ENCODE measurements around the gene DYNC2I2.
A peak's percentile ranks its signal among the peaks of the same experiment; 100 is the strongest.

Gene DYNC2I2

GRCh38 chr9:128629136-128629535 lies 27.5 kb downstream of the DYNC2I2 start:
- H3K27me3 ChIP-seq (ENCODE audit: control insufficient read depth, insufficient read depth, low read length, poor library complexity, severe bottlenecking): no peaks in the 10 kb centered on the region
- H3K4me3 ChIP-seq (ENCODE audit: insufficient read depth, low read depth, low read length): no peak overlapping the region
- peaks cover 11% of the 10 kb centered on the region for H3K4me1 ChIP-seq (ENCODE audit: control insufficient read depth, insufficient read depth, low read length)
- H3K36me3 ChIP-seq (ENCODE audit: control insufficient read depth, insufficient read depth, low read length): peaks cover 87% of the 10 kb centered on the region
- no peaks in the 10 kb centered on the region for H3K9me3 ChIP-seq (ENCODE audit: control insufficient read depth, low read length)
- H3K27ac ChIP-seq (ENCODE audit: insufficient read depth, low read depth, low read length, poor library complexity, severe bottlenecking): peak overlapping the region; percentile 6
- WGBS, 2 experiments: 94 to 96% methylated on average over 8 to 10 of the region's 10 CpGs

GRCh38 chr9:128628471-128629048 lies 28.1 kb downstream of the DYNC2I2 start:
- WGBS, 2 experiments: 81 to 82% methylated on average over 17 of the region's 17 CpGs
- H3K4me3 ChIP-seq (ENCODE audit: insufficient read depth, low read depth, low read length): no peak overlapping the region
- peaks cover 11% of the 10 kb centered on the region for H3K4me1 ChIP-seq (ENCODE audit: control insufficient read depth, insufficient read depth, low read length)
- peaks cover 85% of the 10 kb centered on the region for H3K36me3 ChIP-seq (ENCODE audit: control insufficient read depth, insufficient read depth, low read length)
- H3K27me3 ChIP-seq (ENCODE audit: control insufficient read depth, insufficient read depth, low read length, poor library complexity, severe bottlenecking): no peaks in the 10 kb centered on the region
- H3K27ac ChIP-seq (ENCODE audit: insufficient read depth, low read depth, low read length, poor library complexity, severe bottlenecking): peak overlapping the region; percentile 50
- H3K9me3 ChIP-seq (ENCODE audit: control insufficient read depth, low read length): no peaks in the 10 kb centered on the region

GRCh38 chr9:128627906-128628305 lies 28.7 kb downstream of the DYNC2I2 start:
- WGBS, 2 experiments: 94 to 96% methylated on average over 13 of the region's 13 CpGs
- peaks cover 11% of the 10 kb centered on the region for H3K4me1 ChIP-seq (ENCODE audit: control insufficient read depth, insufficient read depth, low read length)
- H3K27me3 ChIP-seq (ENCODE audit: control insufficient read depth, insufficient read depth, low read length, poor library complexity, severe bottlenecking): no peaks in the 10 kb centered on the region
- H3K4me3 ChIP-seq (ENCODE audit: insufficient read depth, low read depth, low read length): no peak overlapping the region
- peak overlapping the region; percentile 36 for H3K27ac ChIP-seq (ENCODE audit: insufficient read depth, low read depth, low read length, poor library complexity, severe bottlenecking)
- peaks cover 79% of the 10 kb centered on the region for H3K36me3 ChIP-seq (ENCODE audit: control insufficient read depth, insufficient read depth, low read length)
- no peaks in the 10 kb centered on the region for H3K9me3 ChIP-seq (ENCODE audit: control insufficient read depth, low read length)

- H3K9me3 ChIP-seq (ENCODE audit: control insufficient read depth, low read length): no peaks in the 10 kb centered on the region
- H3K4me1 ChIP-seq (ENCODE audit: control insufficient read depth, insufficient read depth, low read length): peaks cover 11% of the 10 kb centered on the region
- H3K4me3 ChIP-seq (ENCODE audit: insufficient read depth, low read depth, low read length): no peak overlapping the region
- H3K27ac ChIP-seq (ENCODE audit: insufficient read depth, low read depth, low read length, poor library complexity, severe bottlenecking): no peak overlapping the region
- H3K27me3 ChIP-seq (ENCODE audit: control insufficient read depth, insufficient read depth, low read length, poor library complexity, severe bottlenecking): no peaks in the 10 kb centered on the region
- WGBS, 2 experiments: 95 to 96% methylated on average over 15 of the region's 15 CpGs
- peaks cover 74% of the 10 kb centered on the region for H3K36me3 ChIP-seq (ENCODE audit: control insufficient read depth, insufficient read depth, low read length)
Measured at GRCh38 chr9:128627127-128627715, 29.4 kb downstream of the DYNC2I2 start.

- Histone ChIP-seq H3K27ac (ENCODE audit: insufficient read depth, low read depth, low read length, poor library complexity, severe bottlenecking) (no peak overlapping the region), H3K4me3 (ENCODE audit: insufficient read depth, low read depth, low read length) (no peak overlapping the region), H3K4me1 (ENCODE audit: control insufficient read depth, insufficient read depth, low read length) (peaks cover 11% of the 10 kb centered on the region), H3K9me3 (ENCODE audit: control insufficient read depth, low read length) (no peaks in the 10 kb centered on the region), H3K27me3 (ENCODE audit: control insufficient read depth, insufficient read depth, low read length, poor library complexity, severe bottlenecking) (no peaks in the 10 kb centered on the region), H3K36me3 (ENCODE audit: control insufficient read depth, insufficient read depth, low read length) (peaks cover 73% of the 10 kb centered on the region)
- WGBS, 2 experiments: 89% methylated on average over 16 of the region's 16 CpGs
Measured at GRCh38 chr9:128626181-128626580, 30.5 kb downstream of the DYNC2I2 start.

- Histone ChIP-seq H3K36me3 (ENCODE audit: control insufficient read depth, insufficient read depth, low read length) (peaks cover 73% of the 10 kb centered on the region), H3K27me3 (ENCODE audit: control insufficient read depth, insufficient read depth, low read length, poor library complexity, severe bottlenecking) (no peaks in the 10 kb centered on the region), H3K4me1 (ENCODE audit: control insufficient read depth, insufficient read depth, low read length) (peaks cover 11% of the 10 kb centered on the region), H3K27ac (ENCODE audit: insufficient read depth, low read depth, low read length, poor library complexity, severe bottlenecking) (no peak overlapping the region), H3K4me3 (ENCODE audit: insufficient read depth, low read depth, low read length) (no peak overlapping the region), H3K9me3 (ENCODE audit: control insufficient read depth, low read length) (no peaks in the 10 kb centered on the region)
- WGBS, 2 experiments: 92 to 95% methylated on average over 20 of the region's 20 CpGs
Measured at GRCh38 chr9:128625391-128626146, 31.1 kb downstream of the DYNC2I2 start.

DNA sequence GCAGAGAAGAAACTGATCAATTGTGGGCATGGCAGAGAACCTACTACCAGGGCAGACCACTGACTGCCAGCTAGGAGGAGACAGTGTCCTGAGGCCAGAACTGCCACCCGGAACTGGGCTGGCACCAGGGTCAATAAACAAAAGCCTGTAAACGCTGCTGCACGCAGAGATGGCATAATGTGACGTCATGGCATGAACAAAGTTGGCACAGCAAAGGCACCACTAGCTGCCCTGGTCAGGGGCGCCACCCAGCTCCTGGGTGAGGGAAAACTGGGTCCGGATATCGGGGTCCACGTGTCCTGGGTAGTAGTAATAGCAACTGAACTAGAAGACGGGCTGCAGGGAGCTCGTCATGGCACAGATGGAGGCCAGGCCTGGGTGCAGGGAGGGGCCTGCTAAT lies 32.1 kb downstream of the DYNC2I2 start:
- Histone ChIP-seq H3K27me3 (ENCODE audit: control insufficient read depth, insufficient read depth, low read length, poor library complexity, severe bottlenecking) (no peaks in the 10 kb centered on the region), H3K36me3 (ENCODE audit: control insufficient read depth, insufficient read depth, low read length) (peaks cover 72% of the 10 kb centered on the region), H3K4me3 (ENCODE audit: insufficient read depth, low read depth, low read length) (no peak overlapping the region), H3K27ac (ENCODE audit: insufficient read depth, low read depth, low read length, poor library complexity, severe bottlenecking) (no peak overlapping the region), H3K9me3 (ENCODE audit: control insufficient read depth, low read length) (no peaks in the 10 kb centered on the region), H3K4me1 (ENCODE audit: control insufficient read depth, insufficient read depth, low read length) (peaks cover 11% of the 10 kb centered on the region)
- 95 to 96% methylated on average over 10 of the region's 10 CpGs for WGBS, 2 experiments

GRCh38 chr9:128621730-128622455 lies 34.8 kb downstream of the DYNC2I2 start:
- Histone ChIP-seq H3K9me3 (ENCODE audit: control insufficient read depth, low read length) (no peaks in the 10 kb centered on the region), H3K36me3 (ENCODE audit: control insufficient read depth, insufficient read depth, low read length) (peaks cover 74% of the 10 kb centered on the region), H3K4me3 (ENCODE audit: insufficient read depth, low read depth, low read length) (no peak overlapping the region), H3K27ac (ENCODE audit: insufficient read depth, low read depth, low read length, poor library complexity, severe bottlenecking) (no peak overlapping the region), H3K27me3 (ENCODE audit: control insufficient read depth, insufficient read depth, low read length, poor library complexity, severe bottlenecking) (no peaks in the 10 kb centered on the region), H3K4me1 (ENCODE audit: control insufficient read depth, insufficient read depth, low read length) (no peaks in the 10 kb centered on the region)
- WGBS, 2 experiments: 91 to 95% methylated on average over 14 of the region's 14 CpGs

DNA sequence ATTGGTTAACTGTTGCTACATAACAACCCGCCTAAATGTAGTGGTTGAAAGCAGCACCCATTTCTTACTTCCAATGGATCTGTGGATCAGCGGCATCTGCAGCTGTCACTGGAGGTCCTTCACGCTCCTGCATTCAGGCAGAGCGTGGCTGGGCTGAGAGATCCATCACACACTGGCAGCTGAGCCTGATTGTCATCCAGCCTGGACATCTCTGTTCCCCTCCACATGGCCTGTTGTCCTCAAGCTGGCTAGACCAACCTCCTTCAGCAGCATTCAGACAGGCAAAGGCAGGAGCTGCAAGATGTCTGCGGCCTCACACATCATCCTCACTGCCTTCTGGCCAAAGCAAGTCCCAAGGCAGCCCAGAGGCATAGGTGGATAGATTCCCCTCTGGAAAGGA lies 36.9 kb downstream of the DYNC2I2 start:
- H3K4me1 ChIP-seq (ENCODE audit: control insufficient read depth, insufficient read depth, low read length): no peaks in the 10 kb centered on the region
- WGBS, 2 experiments: 96 to 98% methylated on average over 5 of the region's 5 CpGs
- peaks cover 69% of the 10 kb centered on the region for H3K36me3 ChIP-seq (ENCODE audit: control insufficient read depth, insufficient read depth, low read length)
- H3K27ac ChIP-seq (ENCODE audit: insufficient read depth, low read depth, low read length, poor library complexity, severe bottlenecking): no peak overlapping the region
- H3K9me3 ChIP-seq (ENCODE audit: control insufficient read depth, low read length): no peaks in the 10 kb centered on the region
- no peaks in the 10 kb centered on the region for H3K27me3 ChIP-seq (ENCODE audit: control insufficient read depth, insufficient read depth, low read length, poor library complexity, severe bottlenecking)
- no peak overlapping the region for H3K4me3 ChIP-seq (ENCODE audit: insufficient read depth, low read depth, low read length)

- no peaks in the 10 kb centered on the region for H3K9me3 ChIP-seq (ENCODE audit: control insufficient read depth, low read length)
- H3K4me3 ChIP-seq (ENCODE audit: insufficient read depth, low read depth, low read length): no peak overlapping the region
- H3K4me1 ChIP-seq (ENCODE audit: control insufficient read depth, insufficient read depth, low read length): no peaks in the 10 kb centered on the region
- H3K27me3 ChIP-seq (ENCODE audit: control insufficient read depth, insufficient read depth, low read length, poor library complexity, severe bottlenecking): no peaks in the 10 kb centered on the region
- WGBS, 2 experiments: 96 to 97% methylated on average over 6 of the region's 6 CpGs
- H3K36me3 ChIP-seq (ENCODE audit: control insufficient read depth, insufficient read depth, low read length): peaks cover 69% of the 10 kb centered on the region
- H3K27ac ChIP-seq (ENCODE audit: insufficient read depth, low read depth, low read length, poor library complexity, severe bottlenecking): no peak overlapping the region
Measured at GRCh38 chr9:128619127-128619526, 37.5 kb downstream of the DYNC2I2 start.
